ENCODE measurements around the gene MAML1. TPM values are rescaled to one million over a fixed set of nuclear protein-coding genes. Genes with fewer than 3 reads are reported as not detected.

MAML1 gene
- total RNA-seq, 4 donors from 2014 or later, result 16.6 to 29.0 (median 17.9) TPM

GRCh38 chr5:179747811-179748210 lies 15.2 kb downstream of the MAML1 start:
- Histone ChIP-seq H3K4me1 (peaks cover 0 to 9% (median 0%) of the 10 kb centered on the region in 3 donors), H3K27ac (no peak overlapping the region), H3K9me3 (no peaks in the 10 kb centered on the region), H3K27me3 (no peaks in the 10 kb centered on the region), H3K4me3 (no peak overlapping the region), H3K36me3 (peaks cover 0 to 29% (median 0%) of the 10 kb centered on the region in 3 donors)
- WGBS, 2 donors, result 82 to 90% methylated on average over 3 of the region's 3 CpGs
- TF ChIP-seq POLR2A (IDR thresholded peaks at IDR 0.05) (no peak), CTCF (IDR thresholded peaks at IDR 0.05) (no peak)
- intact Hi-C loops (cut with DNase I), result no loop called here
- no peak for DNase-seq

- DNase-seq, result no peak
- Histone ChIP-seq H3K27ac (no peak overlapping the region), H3K36me3 (peaks cover 0 to 29% (median 0%) of the 10 kb centered on the region in 3 donors), H3K27me3 (no peaks in the 10 kb centered on the region), H3K4me1 (peaks cover 0 to 21% (median 3%) of the 10 kb centered on the region in 3 donors), H3K9me3 (no peaks in the 10 kb centered on the region), H3K4me3 (no peak overlapping the region)
- intact Hi-C loops (cut with DNase I), result no loop called here
- 75 to 79% methylated on average over 8 of the region's 8 CpGs for WGBS, 2 donors
- no peak for TF ChIP-seq POLR2A (IDR thresholded peaks at IDR 0.05)
Observed at GRCh38 chr5:179749857-179750508, 17.4 kb downstream of the MAML1 start.

GRCh38 chr5:179753971-179754370 lies 21.3 kb downstream of the MAML1 start:
- intact Hi-C loops (cut with DNase I), result no loop called here
- DNase-seq, result no peak
- Histone ChIP-seq H3K9me3 (no peaks in the 10 kb centered on the region), H3K27ac (no peak overlapping the region), H3K4me1 (peaks cover 0 to 18% (median 3%) of the 10 kb centered on the region in 3 donors), H3K27me3 (no peaks in the 10 kb centered on the region), H3K4me3 (no peak overlapping the region), H3K36me3 (peaks cover 0 to 28% (median 0%) of the 10 kb centered on the region in 3 donors)
- no peak for TF ChIP-seq POLR2A (IDR thresholded peaks at IDR 0.05)
- TF ChIP-seq CTCF (IDR thresholded peaks at IDR 0.05), result no peak
- WGBS, 2 donors, result 81 to 93% methylated on average over 4 to 5 of the region's 5 CpGs

- no peaks in the 10 kb centered on the region for H3K9me3 ChIP-seq
- no peak overlapping the region for H3K4me3 ChIP-seq
- no peak overlapping the region for H3K27ac ChIP-seq
- intact Hi-C loops (cut with DNase I), result no loop called here
- DNase-seq, result no peak
- H3K36me3 ChIP-seq, result peaks cover 0 to 17% (median 0%) of the 10 kb centered on the region in 3 donors
- 57 to 76% methylated on average over 2 of the region's 2 CpGs for WGBS, 2 donors
- TF ChIP-seq CTCF (IDR thresholded peaks at IDR 0.05) (no peak), POLR2A (IDR thresholded peaks at IDR 0.05) (no peak)
- H3K4me1 ChIP-seq, result peaks cover 0 to 25% (median 3%) of the 10 kb centered on the region in 3 donors
- no peaks in the 10 kb centered on the region for H3K27me3 ChIP-seq
Observed at GRCh38 chr5:179755022-179755421, 22.4 kb downstream of the MAML1 start.

- peaks cover 23 to 57% (median 29%) of the 10 kb centered on the region in 3 donors for H3K4me1 ChIP-seq
Observed at GRCh38 chr5:179758955-179759354, 26.3 kb downstream of the MAML1 start.

More at GRCh38 chr5:179758955-179759354, 26.3 kb downstream of the MAML1 start:
- intact Hi-C loops (cut with DNase I), result no loop called here
- H3K9me3 ChIP-seq, result no peaks in the 10 kb centered on the region
- 68 to 80% methylated on average over 5 to 8 of the region's 8 CpGs for WGBS, 2 donors
- H3K36me3 ChIP-seq, result no peaks in the 10 kb centered on the region
- TF ChIP-seq CTCF (IDR thresholded peaks at IDR 0.05) (no peak), POLR2A (IDR thresholded peaks at IDR 0.05) (no peak)
- H3K27ac ChIP-seq, result no peak overlapping the region
- H3K4me3 ChIP-seq, result no peak overlapping the region
- DNase-seq, result no peak
- no peaks in the 10 kb centered on the region for H3K27me3 ChIP-seq
